ENCODE measurements around the gene KANSL1L. TPM values are rescaled to one million over a fixed set of nuclear protein-coding genes. Genes with fewer than 3 reads are reported as not detected.

KANSL1L gene
- total RNA-seq, 1 donor from 2014 or later: 58.3 TPM

DNA sequence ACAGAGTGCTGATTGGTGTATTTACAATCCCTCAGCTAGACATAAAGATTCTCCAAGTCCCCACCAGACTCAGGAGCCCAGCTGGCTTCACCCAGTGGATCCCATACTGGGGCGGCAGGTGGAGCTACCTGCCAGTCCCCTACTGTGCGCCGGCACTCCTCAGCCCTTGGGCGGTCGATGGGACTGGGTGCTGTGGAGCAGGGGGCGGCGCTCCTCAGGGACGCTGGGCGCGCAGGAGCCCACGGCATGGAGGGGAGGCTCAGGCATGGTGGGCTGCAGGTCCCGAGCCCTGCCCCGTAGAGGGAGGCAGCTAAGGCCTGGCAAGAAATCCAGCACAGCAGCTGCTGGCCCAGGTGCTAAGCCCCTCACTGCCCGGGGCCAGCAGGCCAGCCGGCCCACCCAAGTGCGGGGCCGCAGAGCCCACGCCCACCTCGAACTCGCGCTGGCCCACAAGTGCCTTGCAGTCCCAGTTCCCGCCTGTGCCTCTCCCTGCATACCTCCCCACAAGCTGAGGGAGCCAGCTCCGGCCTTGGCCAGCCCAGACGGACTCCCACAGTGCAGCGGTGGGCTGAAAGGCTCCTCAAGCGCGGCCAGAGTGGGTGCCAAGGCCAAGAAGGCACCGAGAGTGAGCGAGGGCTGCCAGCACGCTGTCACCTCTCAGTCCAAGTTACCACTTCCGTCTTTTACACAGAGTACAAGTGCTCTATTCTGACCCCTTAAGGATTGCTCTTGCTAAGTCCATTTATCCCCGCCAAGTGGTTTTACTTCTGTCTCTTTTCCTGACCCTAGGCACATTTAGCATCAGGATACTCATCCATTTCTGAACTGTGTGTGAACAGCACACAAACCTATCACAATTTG, 170.5 kb downstream of the KANSL1L start:
- DNase-seq (ENCODE audit: low spot score): no peak

DNA sequence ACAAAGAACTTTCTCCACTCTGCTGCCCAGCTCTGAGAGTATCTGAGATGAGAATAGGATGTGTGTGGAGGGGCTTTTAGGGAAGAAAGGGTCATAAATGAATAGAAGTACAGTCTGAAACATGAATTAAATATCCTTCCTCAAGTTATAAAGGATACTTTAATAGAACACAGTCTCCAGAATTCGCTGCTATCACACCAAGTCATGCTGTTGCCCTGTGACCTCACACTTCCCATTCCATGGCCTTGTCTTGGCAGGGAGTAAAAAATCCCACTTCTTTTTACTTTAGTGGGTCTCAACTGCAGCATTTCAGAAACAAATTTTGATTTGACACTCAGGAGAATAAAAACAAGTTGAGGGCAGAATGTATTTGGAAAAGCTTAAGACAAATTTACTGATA, 172.6 kb downstream of the KANSL1L start:
- DNase-seq (ENCODE audit: low spot score): no peak

DNA sequence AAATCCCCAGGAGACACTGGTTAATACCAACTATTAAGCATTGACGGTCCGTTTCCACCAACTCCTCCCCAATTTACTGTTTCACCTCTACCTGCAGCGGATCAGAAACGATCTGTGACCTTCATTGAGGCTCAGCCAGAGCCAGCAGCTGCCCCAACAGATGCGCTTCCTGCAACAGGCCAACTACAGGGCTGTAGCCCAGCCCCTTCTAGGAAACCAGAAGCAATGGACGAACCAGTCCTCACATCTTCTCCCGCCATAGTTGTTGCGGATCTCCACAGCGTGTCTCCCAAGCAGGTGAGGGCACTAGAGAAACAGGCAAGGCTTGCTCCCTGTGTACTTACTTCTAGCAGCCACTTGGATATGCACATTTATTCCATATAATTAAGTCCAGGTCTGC, 177.2 kb downstream of the KANSL1L start:
- DNase-seq (ENCODE audit: low spot score): no peak

DNA sequence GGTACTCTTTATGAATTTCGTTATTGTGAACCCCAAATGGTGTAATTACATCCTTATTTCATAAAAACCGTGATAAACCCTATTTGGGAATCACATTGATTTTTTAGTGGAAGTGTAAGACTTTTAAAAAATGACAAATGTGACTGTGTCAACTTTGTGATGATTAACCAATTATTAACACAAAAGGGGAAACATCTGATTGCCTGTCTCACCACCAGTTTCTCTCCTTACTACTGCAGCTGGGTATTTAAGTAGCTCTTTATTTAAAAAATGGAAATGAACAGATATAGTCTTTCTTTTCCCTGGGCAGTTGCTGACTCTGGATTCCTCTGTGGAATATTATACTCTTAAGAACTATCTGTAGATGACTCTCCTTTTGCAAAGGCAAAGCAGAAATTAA, 180.4 kb downstream of the KANSL1L start:
- DNase-seq (ENCODE audit: low spot score): no peak

DNA sequence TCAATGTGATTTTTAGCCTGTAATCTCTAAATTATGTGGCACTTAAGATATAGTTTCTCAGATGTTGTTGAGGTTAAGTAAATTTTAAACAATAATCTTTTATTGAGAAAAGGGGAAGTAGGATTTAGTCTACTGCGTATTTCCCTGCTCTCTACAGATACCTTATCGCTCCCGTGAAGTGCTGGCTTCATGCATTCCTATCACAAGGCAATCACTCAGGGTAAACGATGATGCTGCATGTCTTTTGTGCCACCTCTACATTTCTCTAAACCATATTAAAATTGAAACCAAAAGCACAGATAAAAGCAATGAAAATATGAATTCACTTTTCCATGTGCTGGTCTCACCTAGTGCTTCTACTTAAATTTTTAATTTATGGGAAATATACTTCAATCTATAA, 183.2 kb downstream of the KANSL1L start:
- DNase-seq (ENCODE audit: low spot score): no peak

DNA sequence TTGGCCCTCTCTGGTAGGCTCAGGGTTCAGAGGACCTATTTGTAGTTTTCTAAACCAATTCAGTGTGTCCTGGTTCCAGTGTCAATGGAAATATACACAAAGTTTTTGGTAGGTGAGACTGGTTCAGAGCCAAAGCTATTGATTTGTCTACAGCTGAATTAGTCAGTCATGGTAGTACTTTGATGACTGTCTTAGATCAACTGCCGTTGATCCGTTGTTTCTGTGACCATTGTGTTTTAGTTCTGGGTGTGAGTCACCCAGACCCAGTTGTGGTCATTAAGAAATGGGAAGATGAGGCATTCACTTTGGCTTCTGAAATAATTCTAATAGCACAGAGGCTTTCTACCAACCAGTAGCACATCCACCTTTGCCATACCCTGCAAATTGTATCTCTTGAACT, 184.8 kb downstream of the KANSL1L start:
- no peak for DNase-seq (ENCODE audit: low spot score)

DNA sequence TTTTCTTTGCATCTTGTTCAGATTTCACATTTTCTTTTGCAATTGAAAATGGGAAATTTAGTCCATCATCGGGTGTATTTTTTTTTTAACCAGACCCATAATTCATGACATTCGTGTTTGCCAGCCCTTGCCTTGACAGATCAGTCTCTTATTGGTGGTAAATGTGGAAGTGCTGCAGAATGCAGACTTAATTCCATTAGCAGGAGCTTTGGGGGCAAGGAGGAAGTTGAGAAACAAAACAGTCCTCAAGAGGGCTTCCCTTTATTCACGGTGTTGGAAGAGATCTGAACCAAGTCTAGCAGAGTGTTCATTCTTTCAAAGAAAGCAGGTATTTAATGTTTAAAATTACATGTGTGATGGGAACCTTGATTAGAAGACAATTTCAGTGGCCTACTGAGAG, 185.3 kb downstream of the KANSL1L start:
- DNase-seq (ENCODE audit: low spot score): no peak

DNA sequence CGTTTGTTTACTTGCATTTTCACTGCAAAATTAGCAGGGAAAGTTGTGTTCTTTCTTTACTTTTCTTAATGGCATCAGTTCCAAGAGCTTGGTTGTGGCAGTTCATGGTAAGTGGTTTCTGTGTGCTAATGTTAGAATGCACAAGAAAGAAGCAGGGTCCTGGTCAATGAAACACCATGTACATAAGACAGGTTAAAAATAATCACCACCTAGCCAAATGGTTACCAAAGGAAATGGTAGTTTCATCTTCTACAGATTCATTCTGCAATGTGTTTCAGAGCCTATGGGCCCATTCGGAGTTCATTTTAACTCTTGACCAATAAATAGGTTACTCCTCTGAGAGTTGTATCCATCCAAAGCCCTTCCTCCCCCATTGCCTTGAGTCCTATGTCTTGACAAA, 186.9 kb downstream of the KANSL1L start:
- no peak for DNase-seq (ENCODE audit: low spot score)

GRCh38 chr2:209977386-209978239, 193.6 kb downstream of the KANSL1L start:
- no peak for DNase-seq (ENCODE audit: low spot score)

DNA sequence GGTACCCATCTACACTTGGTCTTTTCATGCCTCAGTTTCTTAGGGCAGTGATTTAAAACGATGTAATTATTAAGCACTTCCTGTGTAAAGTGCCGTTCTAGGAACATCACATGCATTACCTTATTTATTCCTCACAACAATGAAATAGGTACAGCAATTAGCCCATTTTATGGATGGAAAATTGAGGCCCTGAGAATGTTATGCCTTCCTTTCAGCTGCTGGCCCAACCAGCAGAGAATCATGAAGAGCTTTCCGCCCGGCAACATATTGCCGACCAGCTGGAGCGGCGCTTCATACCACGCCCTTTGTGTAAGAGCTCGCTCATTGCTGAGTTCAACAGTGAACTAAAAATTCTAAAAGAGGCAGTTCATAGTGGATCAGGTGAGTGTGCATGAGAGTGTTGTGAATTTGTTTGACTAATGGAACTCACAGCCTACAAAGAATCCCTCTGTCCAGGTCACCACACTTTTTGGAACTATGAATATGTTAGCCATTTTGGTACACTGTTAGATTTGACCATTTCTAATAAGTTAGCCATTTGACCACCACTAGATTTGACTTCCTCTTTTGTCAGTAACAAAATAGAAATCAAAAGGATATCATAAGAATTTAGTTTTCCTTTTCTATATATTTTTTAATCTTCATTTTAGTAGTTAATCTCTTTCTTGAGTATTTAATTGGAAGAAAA, 194.4 kb downstream of the KANSL1L start:
- DNase-seq (ENCODE audit: low spot score): no peak

DNA sequence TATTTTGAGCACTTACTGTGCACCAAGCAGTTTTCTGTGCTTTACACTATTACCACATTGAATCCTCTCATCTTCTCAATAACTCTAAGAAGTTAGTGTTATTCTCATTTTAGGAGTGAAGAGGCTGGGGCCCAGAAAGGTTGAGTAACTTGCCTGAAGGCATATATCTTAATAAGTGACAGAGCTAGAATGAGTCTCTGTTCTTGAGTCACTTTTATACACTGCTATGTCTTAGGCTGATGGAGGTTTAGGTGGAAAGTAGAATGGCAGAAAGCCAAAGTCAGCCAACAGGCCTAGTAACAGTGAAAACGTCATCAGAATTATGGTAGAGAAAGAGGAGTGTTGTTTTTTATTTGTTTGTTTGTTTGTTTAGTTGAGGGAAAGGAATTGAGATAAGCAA, 196.6 kb downstream of the KANSL1L start:
- no peak for DNase-seq (ENCODE audit: low spot score)

GRCh38 chr2:209973328-209973727, 197.9 kb downstream of the KANSL1L start:
- DNase-seq (ENCODE audit: low spot score): no peak

Other genes with a start within 250 kb of the KANSL1L start
- gene RPE, start 168.8 kb downstream of the KANSL1L start, total RNA-seq: 53.1 TPM
- 3.8 TPM for gene ACADL, start 54.0 kb upstream of the KANSL1L start, total RNA-seq
- gene MYL1, start 143.8 kb upstream of the KANSL1L start, total RNA-seq: not detected

Measured in mucosa of gallbladder (tissue), 1 donor.